HG03469 (cell line): Measurements from ENCODE around the gene FSTL5.

Experiments used
- ATAC-seq: cut with Tn5 transposase; IDR thresholded peaks from one replicate; pipeline ENCODE4 v1.9.1; 2021; ENCODE audit warnings: mild to moderate bottlenecking, moderate library complexity, moderate number of reproducible peaks; ENCODE audit not compliant: unreplicated experiment

Gene FSTL5

GRCh38 chr4:161948026-161948770, 215.6 kb downstream of the FSTL5 start:
- no peak for ATAC-seq

GRCh38 chr4:161937596-161937995, 226.2 kb downstream of the FSTL5 start:
- no peak for ATAC-seq

GRCh38 chr4:161936625-161937550, 226.9 kb downstream of the FSTL5 start:
- ATAC-seq = no peak

GRCh38 chr4:161931089-161931488, 232.7 kb downstream of the FSTL5 start:
- ATAC-seq = no peak

- no peak for ATAC-seq
Measured at GRCh38 chr4:161929956-161930355, 233.8 kb downstream of the FSTL5 start.

- no peak for ATAC-seq
Measured at GRCh38 chr4:161926033-161926828, 237.6 kb downstream of the FSTL5 start.

GRCh38 chr4:161920304-161921052, 243.3 kb downstream of the FSTL5 start:
- no peak for ATAC-seq

- ATAC-seq = no peak
Measured at GRCh38 chr4:161919442-161920220, 244.2 kb downstream of the FSTL5 start.

GRCh38 chr4:161916035-161916434, 247.8 kb downstream of the FSTL5 start:
- ATAC-seq = no peak

- ATAC-seq = no peak
Measured at GRCh38 chr4:161907590-161907955, 256.2 kb downstream of the FSTL5 start.

- no peak for ATAC-seq
Measured at GRCh38 chr4:161906836-161907589, 256.8 kb downstream of the FSTL5 start.

- no peak for ATAC-seq
Measured at GRCh38 chr4:161900110-161900509, 263.7 kb downstream of the FSTL5 start.

GRCh38 chr4:161894493-161895167, 269.2 kb downstream of the FSTL5 start:
- no peak for ATAC-seq

- no peak for ATAC-seq
Measured at GRCh38 chr4:161894014-161894413, 269.8 kb downstream of the FSTL5 start.

GRCh38 chr4:161893566-161893965, 270.2 kb downstream of the FSTL5 start:
- ATAC-seq = no peak

GRCh38 chr4:161892951-161893350, 270.8 kb downstream of the FSTL5 start:
- no peak for ATAC-seq

GRCh38 chr4:161883157-161883556, 280.6 kb downstream of the FSTL5 start:
- no peak for ATAC-seq

- no peak for ATAC-seq
Measured at GRCh38 chr4:161881370-161881769, 282.4 kb downstream of the FSTL5 start.
